GM12878 (cell line): ENCODE measurements around the gene MYOCD. TPM values are rescaled to one million over a fixed set of nuclear protein-coding genes. Genes with fewer than 3 reads are reported as not detected.

Experiments used
- ATAC-seq: fragments of 200-7000 bp; cut with Tn5 transposase; 3 replicates; pipeline ENCODE4 v1.9.1; 2020; ENCODE audit warnings: mild to moderate bottlenecking, moderate library complexity
- BruUV-seq: library from RNA; stranded (reverse); fragments of 400-500 nt; replicated peaks from 2 replicates; lab custom pipeline; 2021; lab: Mats Ljungman, UMichigan
- CTCF ChIA-PET: fragments of 300-600 bp; sonication (Branson Sonifier 250); formaldehyde crosslinking; extraction: SDS; loops from one replicate; lab custom pipeline; 2021; ENCODE audit warnings: inconsistent platforms; lab: Yijun Ruan, JAX
- POLR2A ChIA-PET: fragments of 350-600 bp; formaldehyde crosslinking; extraction: SDS; loops from one replicate; lab custom pipeline; 2021; ENCODE audit warnings: inconsistent platforms; lab: Charles Lee
- RAD21 ChIA-PET: fragments of 300-600 bp; sonication (Branson Sonifier 250); formaldehyde crosslinking; loops from one replicate; lab custom pipeline; 2023; ENCODE audit warnings: antibody characterized with exemption; ENCODE audit not compliant: unreplicated experiment; lab: Charles Lee
- SMC1A ChIA-PET: fragments of 300-600 bp; sonication (Branson Sonifier 250); formaldehyde crosslinking; loops from one replicate; lab custom pipeline; 2023; ENCODE audit not compliant: unreplicated experiment, uncharacterized antibody; lab: Charles Lee
- DNase-seq: peaks from one replicate; pipeline ENCODE4 v3.0.0-alpha.2; 2011; ENCODE audit warnings: low read depth, low spot score
- FAIRE-seq: peaks from 3 replicates; lab custom pipeline; 2011; peaks lifted over from hg19 to GRCh38; lab: Jason Lieb, UNC
- H2AFZ ChIP-seq: 2 replicates; pipeline ENCODE4 v1.6.0; 2011; ENCODE audit warnings: low read depth, low read length, control low read depth; ENCODE audit not compliant: control insufficient read depth
- H3K27ac ChIP-seq: 2 replicates; pipeline ENCODE4 v1.5.1; 2011; ENCODE audit warnings: control low read depth; ENCODE audit not compliant: control insufficient read depth, insufficient read depth
- H3K27me3 ChIP-seq, 2 experiments: replicated peaks in 1 of 2; 2 replicates each; pipeline versions ENCODE4 v1.6.0 to v1.6.1; 2011; ENCODE audit warnings: low read length in 1 of 2; ENCODE audit not compliant: control insufficient read depth in 2 of 2, insufficient read depth in 2 of 2
- H3K36me3 ChIP-seq, 2 experiments: 2 replicates each; pipeline ENCODE4 v1.5.1; 2011; ENCODE audit warnings: low read length in 1 of 2; ENCODE audit not compliant: control insufficient read depth in 2 of 2, insufficient read depth in 2 of 2
- H3K4me1 ChIP-seq: 2 replicates; pipeline ENCODE4 v1.6.1; 2011; ENCODE audit warnings: mild to moderate bottlenecking, low read length, moderate library complexity, mixed read lengths; ENCODE audit not compliant: control insufficient read depth, insufficient read depth
- H3K4me2 ChIP-seq: 2 replicates; pipeline ENCODE4 v1.6.0; 2011; ENCODE audit warnings: control low read depth; ENCODE audit not compliant: control insufficient read depth, insufficient read depth
- H3K4me3 ChIP-seq: fragments of 200-600 bp; sonication (generic); 2 replicates; pipeline ENCODE4 v1.5.1; 2016
- H3K79me2 ChIP-seq: 2 replicates; pipeline ENCODE4 v1.6.0; 2011; ENCODE audit warnings: low read length; ENCODE audit not compliant: control insufficient read depth, insufficient read depth
- H3K9ac ChIP-seq: 2 replicates; pipeline ENCODE4 v1.8.0; 2011; ENCODE audit warnings: low read length, control low read depth, mixed read lengths; ENCODE audit not compliant: control insufficient read depth, insufficient read depth
- H3K9me3 ChIP-seq: replicated peaks from 3 replicates; pipeline ENCODE4 v1.5.1; 2011; ENCODE audit warnings: mild to moderate bottlenecking, low read length; ENCODE audit not compliant: control insufficient read depth, insufficient read depth
- H4K20me1 ChIP-seq: 2 replicates; pipeline ENCODE4 v1.6.0; 2011; ENCODE audit not compliant: control insufficient read depth, insufficient read depth
- BCLAF1 ChIP-seq: fragments of 450-650 bp; IDR thresholded peaks from 2 replicates; pipeline ENCODE4 v1.6.1; 2017; ENCODE audit warnings: antibody characterized with exemption, mild to moderate bottlenecking, moderate library complexity
- BMI1 ChIP-seq: fragments of 450-650 bp; IDR thresholded peaks from 2 replicates; pipeline ENCODE4 v1.6.1; 2016; ENCODE audit warnings: mild to moderate bottlenecking, moderate library complexity, borderline replicate concordance
- CBX3 ChIP-seq: fragments of 200-600 bp; sonication (generic); IDR thresholded peaks from 2 replicates; pipeline ENCODE4 v1.6.1; 2016; ENCODE audit warnings: low read depth, borderline replicate concordance
- CBX5 ChIP-seq: sonication (generic); IDR thresholded peaks from 2 replicates; pipeline ENCODE4 v1.6.1; 2016; ENCODE audit warnings: low read depth, moderate library complexity, mild to moderate bottlenecking, inconsistent platforms
- CHD2 ChIP-seq: IDR thresholded peaks from 2 replicates; pipeline ENCODE4 v1.6.1; 2011; ENCODE audit warnings: low read depth, low read length, improper control_type of control experiment, borderline replicate concordance
- EGR1 ChIP-seq, 2 experiments: IDR thresholded peaks; 1 replicate in 1 of 2; 2 replicates in 1 of 2; pipeline ENCODE4 v1.6.1; 2011 to 2012; ENCODE audit warnings: low read depth in 2 of 2, low read length in 2 of 2, borderline replicate concordance in 1 of 2, mild to moderate bottlenecking in 1 of 2, moderate library complexity in 1 of 2
- ESRRA ChIP-seq: IDR thresholded peaks from 2 replicates; pipeline ENCODE4 v1.6.1; 2012; ENCODE audit warnings: mild to moderate bottlenecking, low read length, improper control_type of control experiment
- JUND ChIP-seq: IDR thresholded peaks from 2 replicates; pipeline ENCODE4 v1.6.1; 2012; ENCODE audit warnings: low read depth, mild to moderate bottlenecking, low read length, improper control_type of control experiment, moderate library complexity
- MAX ChIP-seq: IDR thresholded peaks from 2 replicates; pipeline ENCODE4 v1.6.1; 2012; ENCODE audit warnings: low read depth, low read length, improper control_type of control experiment
- NFYA ChIP-seq: IDR thresholded peaks from 2 replicates; pipeline ENCODE4 v1.6.1; 2011; ENCODE audit warnings: low read depth, mild to moderate bottlenecking, low read length, improper control_type of control experiment, borderline replicate concordance
- NRF1 ChIP-seq: conservative IDR thresholded peaks from 2 replicates; pipeline ENCODE4 v1.6.1; 2011; ENCODE audit warnings: mild to moderate bottlenecking, low read depth, low read length, improper control_type of control experiment
- POLR2A ChIP-seq: IDR thresholded peaks from 2 replicates; pipeline ENCODE4 v1.6.1; 2011; ENCODE audit warnings: low read depth, mild to moderate bottlenecking, low read length
- RELB ChIP-seq: fragments of 450-650 bp; IDR thresholded peaks from 2 replicates; pipeline ENCODE4 v1.6.1; 2017; ENCODE audit warnings: low read depth, mild to moderate bottlenecking, moderate library complexity
- RUNX3 ChIP-seq: IDR thresholded peaks from 2 replicates; pipeline ENCODE4 v1.6.1; 2012; ENCODE audit warnings: low read length, inconsistent platforms
- SPI1 ChIP-seq: IDR thresholded peaks from 2 replicates; pipeline ENCODE4 v1.6.1; 2011; ENCODE audit warnings: low read depth, mild to moderate bottlenecking, low read length, moderate library complexity, borderline replicate concordance; ENCODE audit not compliant: insufficient read depth
- SUPT20H ChIP-seq: IDR thresholded peaks from 2 replicates; pipeline ENCODE4 v1.6.1; 2011; ENCODE audit warnings: low read depth, mild to moderate bottlenecking, low read length, moderate library complexity, borderline replicate concordance; ENCODE audit not compliant: control insufficient read depth
- YBX1 ChIP-seq: fragments of 450-650 bp; IDR thresholded peaks from 2 replicates; pipeline ENCODE4 v1.6.1; 2016; ENCODE audit warnings: antibody characterized with exemption
- ZBTB33 ChIP-seq: fragments of 450-650 bp; IDR thresholded peaks from 2 replicates; pipeline ENCODE4 v1.6.1; 2017; ENCODE audit warnings: mild to moderate bottlenecking
- ZNF207 ChIP-seq: fragments of 450-650 bp; IDR thresholded peaks from 2 replicates; pipeline ENCODE4 v1.6.1; 2014; ENCODE audit warnings: antibody characterized with exemption, mild to moderate bottlenecking, borderline replicate concordance
- ZNF384 ChIP-seq: IDR thresholded peaks from 2 replicates; pipeline ENCODE4 v1.6.1; 2012; ENCODE audit warnings: low read depth, mild to moderate bottlenecking, low read length, improper control_type of control experiment, borderline replicate concordance
- WGBS: methylation state at CpG from one replicate; pipeline ENCODE4 v1.1.6; 2016; ENCODE audit warnings: low lambda C conversion rate; ENCODE audit not compliant: insufficient replicate concordance, insufficient coverage; ENCODE audit errors: missing lambda C conversion rate; 5-methylcytosine and 5-hydroxymethylcytosine counted together
- in situ Hi-C: fragments of 300-500 bp; cut with MboI; formaldehyde crosslinking; loops from 9 replicates; pipeline ENCODE4 v1.14.3; 2018; ENCODE audit warnings: mixed read lengths
- intact Hi-C: fragments of 100-400 bp; cut with micrococcal nuclease; formaldehyde crosslinking; loops from one replicate; pipeline ENCODE4 v1.14.2; 2022; ENCODE audit not compliant: unreplicated experiment
- polyA plus RNA-seq, 11 experiments: library from polyadenylated mRNA; depleted of rRNA in 4 of 11; unstranded in 6 of 11; stranded (reverse) in 5 of 11; fragments of >200 nt; fragmentation: Nextera tagmentation in 4 of 11; fragmentation: Illumina TruSeq in 1 of 11; extraction: Ambion mirVana in 4 of 11; extraction: Trizol in 1 of 11; gene quantifications; 1 replicate in 1 of 11; 2 replicates in 10 of 11; pipeline versions ENCODE4 v1.2.1 to v1.2.3, GENCODE V29; 2011 to 2016; ENCODE audit warnings: inconsistent platforms in 2 of 11, missing spikeins in 2 of 11, low read depth in 1 of 11
- total RNA-seq, 4 experiments: library from RNA; depleted of rRNA in 3 of 4; stranded (reverse); fragments of >200 nt in 3 of 4; fragmentation: Illumina TruSeq in 1 of 4; extraction: Trizol in 1 of 4; gene quantifications; 2 replicates each; pipeline versions ENCODE4 v1.2.1 to v1.2.3, GENCODE V29; 2013 to 2021

The MYOCD gene
- total and polyA plus RNA-seq, 10 of the 15 experiments (the other 5 are each of a cell fraction or from before 2014, with no cell fraction given), result not detected

- in situ Hi-C loops, result no loop called here
Observed at GRCh38 chr17:12736526-12736925, 70.8 kb downstream of the MYOCD start.

More at GRCh38 chr17:12736526-12736925, 70.8 kb downstream of the MYOCD start:
- intact Hi-C loops, result no loop called here
- Histone ChIP-seq H2AFZ (no peak overlapping the region), H3K27ac (no peak overlapping the region), H3K9me3 (no peaks in the 10 kb centered on the region), H3K4me1 (no peaks in the 10 kb centered on the region), H3K4me3 (no peak overlapping the region), H3K27me3 (no peaks in the 10 kb centered on the region), H4K20me1 (no peaks in the 10 kb centered on the region), H3K4me2 (no peak overlapping the region), H3K9ac (no peak overlapping the region), H3K36me3 (no peaks in the 10 kb centered on the region), H3K79me2 (no peaks in the 10 kb centered on the region)
- FAIRE-seq, result no peak
- WGBS, result 34% methylated on average over 4 of the region's 4 CpGs
- ATAC-seq, result no peak
- TF ChIP-seq CBX5, result no peak
- TF ChIP-seq MAX, result no peak
- TF ChIP-seq RUNX3, result no peak
- no peak for TF ChIP-seq SUPT20H
- no peak for TF ChIP-seq SPI1
- no peak for TF ChIP-seq ZBTB33
- no peak for TF ChIP-seq CBX3
- no peak for TF ChIP-seq ZNF207
- TF ChIP-seq YBX1, result no peak
- TF ChIP-seq ZNF384, result no peak
- TF ChIP-seq JUND, result no peak
- no peak for TF ChIP-seq NRF1
- no peak for TF ChIP-seq NFYA
- no peak for TF ChIP-seq RELB
- TF ChIP-seq ESRRA, result no peak
- no peak for TF ChIP-seq CHD2
- TF ChIP-seq BMI1, result no peak
- TF ChIP-seq BCLAF1, result no peak
- no peak for TF ChIP-seq POLR2A
- no peak for TF ChIP-seq EGR1 (IDR thresholded peaks at IDR 0.05; ENCODE audit: borderline replicate concordance in 1 of 2, low read depth in 2 of 2, low read length in 2 of 2)
- CTCF ChIA-PET, result no interaction called here
- SMC1A ChIA-PET, result interaction anchor here (0.7 kb wide), 1 partner anchor 182 kb away, joined by 3 read pairs; no protein-coding TSS in a partner anchor
- DNase-seq, result no peak
- POLR2A ChIA-PET, result no interaction called here
- no TSS peak for BruUV-seq
- RAD21 ChIA-PET, result no interaction called here
